Stimulated activated memory B cell treated with anti-CD40 and anti-IgM and Interleukin-4, amounts not matched to agents 10 μg/mL and 1 μg/mL and 100 μg/mL, for 72 hours (primary cell): ENCODE measurements around the gene COQ6.
A peak's percentile ranks its signal among the peaks of the same experiment; 100 is the strongest.
"Not testable (repeated sequence)": the region's sequence is repeated elsewhere in the genome, so short reads cannot be mapped to it uniquely, and the experiment has no call there.

Source experiments
- ATAC-seq: fragments of 150-1000 bp; cut with Tn5 transposase; 2 replicates; pipeline ENCODE4 v1.10.0; 2021
- H3K27ac Mint-ChIP-seq: one replicate; pipeline ENCODE4 v1.8.0; 2022; ENCODE audit warnings: mild to moderate bottlenecking, mixed read lengths
- H3K27me3 Mint-ChIP-seq: one replicate; pipeline ENCODE4 v1.8.0; 2022; ENCODE audit warnings: mixed read lengths
- H3K36me3 Mint-ChIP-seq: one replicate; pipeline ENCODE4 v1.8.0; 2022; ENCODE audit warnings: mixed read lengths
- H3K4me1 Mint-ChIP-seq: one replicate; pipeline ENCODE4 v1.8.0; 2022; ENCODE audit warnings: mixed read lengths
- H3K4me3 Mint-ChIP-seq: one replicate; pipeline ENCODE4 v1.8.0; 2022; ENCODE audit warnings: mild to moderate bottlenecking, moderate library complexity, mixed read lengths
- H3K9me3 Mint-ChIP-seq: one replicate; pipeline ENCODE4 v1.8.0; 2022; ENCODE audit warnings: mixed read lengths

The COQ6 gene

GRCh38 chr14:73949752-73950734 is at the start of gene COQ6, which contains the start of gene FAM161B:
Gene COQ6 (plus strand): TSS chr14:73950302. CDS start chr14:73950333, 31 bp downstream.
Gene FAM161B (minus strand): TSS chr14:73950094. CDS start chr14:73950026, 68 bp downstream.
- peak; percentile 97 for ATAC-seq
- Mint-ChIP-seq H3K4me3 (peak within 1 kb of the TSS; percentile 96), H3K4me1 (peaks cover 23% of the 10 kb centered on the region), H3K27me3 (no peaks in the 10 kb centered on the region), H3K36me3 (peaks cover 8% of the 10 kb centered on the region), H3K9me3 (no peaks in the 10 kb centered on the region), H3K27ac (peak within 1 kb of the TSS; percentile 85)

GRCh38 chr14:73903028-73903427 is 47.1 kb upstream of the COQ6 start:
- H3K27me3 Mint-ChIP-seq: no peaks in the 10 kb centered on the region
- H3K27ac Mint-ChIP-seq: no peak overlapping the region
- H3K36me3 Mint-ChIP-seq: peaks cover 42% of the 10 kb centered on the region
- no peaks in the 10 kb centered on the region for H3K4me1 Mint-ChIP-seq
- no peaks in the 10 kb centered on the region for H3K9me3 Mint-ChIP-seq
- H3K4me3 Mint-ChIP-seq: no peak overlapping the region
- no peak for ATAC-seq

GRCh38 chr14:73909681-73910080 is 40.4 kb upstream of the COQ6 start:
- peaks cover 6% of the 10 kb centered on the region for H3K9me3 Mint-ChIP-seq
- no peaks in the 10 kb centered on the region for H3K27me3 Mint-ChIP-seq
- no peaks in the 10 kb centered on the region for H3K4me1 Mint-ChIP-seq
- no peak for ATAC-seq
- peak overlapping the region; percentile 22 for H3K27ac Mint-ChIP-seq
- H3K4me3 Mint-ChIP-seq: no peak overlapping the region
- H3K36me3 Mint-ChIP-seq: peaks cover 86% of the 10 kb centered on the region

GRCh38 chr14:73913256-73913655 is 36.8 kb upstream of the COQ6 start:
- Mint-ChIP-seq H3K27ac (no peak overlapping the region), H3K4me3 (no peak overlapping the region), H3K9me3 (peaks cover 6% of the 10 kb centered on the region), H3K36me3 (peaks cover 75% of the 10 kb centered on the region), H3K4me1 (peaks cover 10% of the 10 kb centered on the region), H3K27me3 (no peaks in the 10 kb centered on the region)
- no peak for ATAC-seq

- no peaks in the 10 kb centered on the region for H3K27me3 Mint-ChIP-seq
- H3K9me3 Mint-ChIP-seq: peaks cover 3% of the 10 kb centered on the region
Observed at GRCh38 chr14:73916324-73916723, 33.8 kb upstream of the COQ6 start.

GRCh38 chr14:73919457-73919856 is 30.6 kb upstream of the COQ6 start:
- not testable (repeated sequence) for H3K9me3 Mint-ChIP-seq, H3K27ac Mint-ChIP-seq, ATAC-seq, H3K4me3 Mint-ChIP-seq, H3K27me3 Mint-ChIP-seq
- H3K36me3 Mint-ChIP-seq: peaks cover 65% of the 10 kb centered on the region
- H3K4me1 Mint-ChIP-seq: peaks cover 10% of the 10 kb centered on the region

More at GRCh38 chr14:73916324-73916723, 33.8 kb upstream of the COQ6 start:
- ATAC-seq: no peak
- no peak overlapping the region for H3K4me3 Mint-ChIP-seq
- peaks cover 10% of the 10 kb centered on the region for H3K4me1 Mint-ChIP-seq
- H3K27ac Mint-ChIP-seq: no peak overlapping the region
- peaks cover 69% of the 10 kb centered on the region for H3K36me3 Mint-ChIP-seq

- Mint-ChIP-seq H3K4me3 (no peak overlapping the region), H3K9me3 (no peaks in the 10 kb centered on the region), H3K27ac (no peak overlapping the region), H3K36me3 (peaks cover 84% of the 10 kb centered on the region), H3K4me1 (no peaks in the 10 kb centered on the region), H3K27me3 (no peaks in the 10 kb centered on the region)
- no peak for ATAC-seq
Observed at GRCh38 chr14:73924337-73924736, 25.8 kb upstream of the COQ6 start.

GRCh38 chr14:73935666-73936065 is 14.4 kb upstream of the COQ6 start:
- H3K4me1 Mint-ChIP-seq: no peaks in the 10 kb centered on the region
- H3K36me3 Mint-ChIP-seq: peaks cover 29% of the 10 kb centered on the region
- H3K9me3 Mint-ChIP-seq: no peaks in the 10 kb centered on the region
- no peak overlapping the region for H3K4me3 Mint-ChIP-seq
- ATAC-seq: no peak
- no peaks in the 10 kb centered on the region for H3K27me3 Mint-ChIP-seq
- H3K27ac Mint-ChIP-seq: no peak overlapping the region

GRCh38 chr14:73936548-73936947 is 13.6 kb upstream of the COQ6 start:
- Mint-ChIP-seq H3K4me1 (no peaks in the 10 kb centered on the region), H3K27ac (no peak overlapping the region), H3K9me3 (no peaks in the 10 kb centered on the region), H3K27me3 (no peaks in the 10 kb centered on the region), H3K36me3 (peaks cover 26% of the 10 kb centered on the region), H3K4me3 (no peak overlapping the region)
- no peak for ATAC-seq

GRCh38 chr14:73937012-73937411 is 13.1 kb upstream of the COQ6 start:
- H3K4me1 Mint-ChIP-seq: no peaks in the 10 kb centered on the region
- no peaks in the 10 kb centered on the region for H3K27me3 Mint-ChIP-seq
- no peak overlapping the region for H3K4me3 Mint-ChIP-seq
- H3K9me3 Mint-ChIP-seq: no peaks in the 10 kb centered on the region
- ATAC-seq: no peak
- peaks cover 26% of the 10 kb centered on the region for H3K36me3 Mint-ChIP-seq
- no peak overlapping the region for H3K27ac Mint-ChIP-seq

GRCh38 chr14:73942180-73942579 is 7.9 kb upstream of the COQ6 start:
- H3K27ac Mint-ChIP-seq: no peak overlapping the region
- no peaks in the 10 kb centered on the region for H3K9me3 Mint-ChIP-seq

GRCh38 chr14:73943083-73943482 is 7.0 kb upstream of the COQ6 start:
- H3K9me3 Mint-ChIP-seq: no peaks in the 10 kb centered on the region
- no peak overlapping the region for H3K4me3 Mint-ChIP-seq
- ATAC-seq: no peak
- H3K4me1 Mint-ChIP-seq: peaks cover 5% of the 10 kb centered on the region
- H3K36me3 Mint-ChIP-seq: peaks cover 24% of the 10 kb centered on the region
- H3K27me3 Mint-ChIP-seq: no peaks in the 10 kb centered on the region
- no peak overlapping the region for H3K27ac Mint-ChIP-seq

More at GRCh38 chr14:73942180-73942579, 7.9 kb upstream of the COQ6 start:
- H3K27me3 Mint-ChIP-seq: no peaks in the 10 kb centered on the region
- ATAC-seq: no peak
- H3K4me3 Mint-ChIP-seq: no peak overlapping the region
- peaks cover 24% of the 10 kb centered on the region for H3K36me3 Mint-ChIP-seq
- peaks cover 5% of the 10 kb centered on the region for H3K4me1 Mint-ChIP-seq

- Mint-ChIP-seq H3K4me1 (peaks cover 6% of the 10 kb centered on the region), H3K27ac (no peak overlapping the region), H3K9me3 (no peaks in the 10 kb centered on the region), H3K36me3 (peaks cover 24% of the 10 kb centered on the region), H3K27me3 (no peaks in the 10 kb centered on the region), H3K4me3 (no peak overlapping the region)
- no peak for ATAC-seq
Observed at GRCh38 chr14:73944432-73945158, 5.5 kb upstream of the COQ6 start.

- Mint-ChIP-seq H3K27me3 (no peaks in the 10 kb centered on the region), H3K4me1 (peaks cover 12% of the 10 kb centered on the region)
Observed at GRCh38 chr14:73945159-73945670, 4.9 kb upstream of the COQ6 start.

GRCh38 chr14:73953731-73954130 is 3.6 kb downstream of the COQ6 start:
- H3K9me3 Mint-ChIP-seq: no peaks in the 10 kb centered on the region
- H3K4me1 Mint-ChIP-seq: peaks cover 18% of the 10 kb centered on the region
- peaks cover 37% of the 10 kb centered on the region for H3K36me3 Mint-ChIP-seq

More at GRCh38 chr14:73945159-73945670, 4.9 kb upstream of the COQ6 start:
- Mint-ChIP-seq H3K36me3 (peaks cover 21% of the 10 kb centered on the region), H3K9me3 (no peaks in the 10 kb centered on the region), H3K4me3 (no peak overlapping the region), H3K27ac (no peak overlapping the region)
- ATAC-seq: no peak

More at GRCh38 chr14:73953731-73954130, 3.6 kb downstream of the COQ6 start:
- H3K27me3 Mint-ChIP-seq: no peaks in the 10 kb centered on the region
- H3K27ac Mint-ChIP-seq: no peak overlapping the region
- no peak overlapping the region for H3K4me3 Mint-ChIP-seq
- ATAC-seq: no peak
